HEK293 (cell line): ENCODE results near the gene RAB22A.

Source experiments
- CTCF ChIP-seq: fragments of 450-650 bp; formaldehyde crosslinking; IDR thresholded peaks from 2 replicates; pipeline ENCODE4 v1.5.1; 2016; ENCODE audit warnings: missing biosample characterization, missing genetic modification characterization
- ZFP37 ChIP-seq: fragments of 450-650 bp; formaldehyde crosslinking; IDR thresholded peaks from 2 replicates; pipeline ENCODE4 v1.5.1; 2016; ENCODE audit warnings: missing biosample characterization, missing genetic modification characterization
- ZNF148 ChIP-seq: fragments of 450-650 bp; formaldehyde crosslinking; IDR thresholded peaks from 2 replicates; pipeline ENCODE4 v1.5.0; 2017; ENCODE audit warnings: missing biosample characterization, missing genetic modification characterization, borderline replicate concordance
- ZNF274 ChIP-seq, 2 experiments: fragments of 200-500 bp in 1 of 2; fragments of 450-650 bp in 1 of 2; sonication (Bioruptor generic) in 1 of 2; formaldehyde crosslinking in 1 of 2; IDR thresholded peaks; 2 replicates each; pipeline versions ENCODE4 v1.5.1 to v1.6.1; 2014 to 2016; ENCODE audit warnings: borderline replicate concordance in 1 of 2, inconsistent platforms in 1 of 2, low read length in 1 of 2, missing biosample characterization in 1 of 2, missing genetic modification characterization in 1 of 2
- ZNF302 ChIP-seq: fragments of 450-650 bp; formaldehyde crosslinking; IDR thresholded peaks from 2 replicates; pipeline ENCODE4 v1.5.1; 2016; ENCODE audit warnings: missing biosample characterization, missing genetic modification characterization, low read depth
- ZNF311 ChIP-seq: fragments of 450-650 bp; formaldehyde crosslinking; IDR thresholded peaks from 2 replicates; pipeline ENCODE4 v1.5.1; 2017; ENCODE audit warnings: missing biosample characterization, missing genetic modification characterization, borderline replicate concordance
- ZNF513 ChIP-seq: fragments of 450-650 bp; IDR thresholded peaks from 2 replicates; pipeline ENCODE4 v1.5.1; 2018; ENCODE audit warnings: missing biosample characterization, missing genetic modification characterization
- ZNF530 ChIP-seq: fragments of 450-650 bp; formaldehyde crosslinking; IDR thresholded peaks from 2 replicates; pipeline ENCODE4 v1.5.1; 2016; ENCODE audit warnings: low read depth, missing biosample characterization, missing genetic modification characterization
- ZNF629 ChIP-seq: fragments of 450-650 bp; formaldehyde crosslinking; IDR thresholded peaks from 2 replicates; pipeline ENCODE4 v1.5.1; 2017; ENCODE audit warnings: missing biosample characterization, missing genetic modification characterization
- ZSCAN4 ChIP-seq: fragments of 450-650 bp; formaldehyde crosslinking; IDR thresholded peaks from 2 replicates; pipeline ENCODE4 v1.5.1; 2017; ENCODE audit warnings: missing biosample characterization, missing genetic modification characterization
- TF ChIP-seq, protein P1 (sequence below): IDR thresholded peaks from 2 replicates; pipeline ENCODE4 v1.6.1; 2011; ENCODE audit warnings: mild to moderate bottlenecking, low read depth, low read length, borderline replicate concordance
- TF ChIP-seq, protein P2 (sequence below): fragments of 450-650 bp; formaldehyde crosslinking; IDR thresholded peaks from 2 replicates; pipeline ENCODE4 v1.5.1; 2016; ENCODE audit warnings: missing biosample characterization, missing genetic modification characterization

DNA sequence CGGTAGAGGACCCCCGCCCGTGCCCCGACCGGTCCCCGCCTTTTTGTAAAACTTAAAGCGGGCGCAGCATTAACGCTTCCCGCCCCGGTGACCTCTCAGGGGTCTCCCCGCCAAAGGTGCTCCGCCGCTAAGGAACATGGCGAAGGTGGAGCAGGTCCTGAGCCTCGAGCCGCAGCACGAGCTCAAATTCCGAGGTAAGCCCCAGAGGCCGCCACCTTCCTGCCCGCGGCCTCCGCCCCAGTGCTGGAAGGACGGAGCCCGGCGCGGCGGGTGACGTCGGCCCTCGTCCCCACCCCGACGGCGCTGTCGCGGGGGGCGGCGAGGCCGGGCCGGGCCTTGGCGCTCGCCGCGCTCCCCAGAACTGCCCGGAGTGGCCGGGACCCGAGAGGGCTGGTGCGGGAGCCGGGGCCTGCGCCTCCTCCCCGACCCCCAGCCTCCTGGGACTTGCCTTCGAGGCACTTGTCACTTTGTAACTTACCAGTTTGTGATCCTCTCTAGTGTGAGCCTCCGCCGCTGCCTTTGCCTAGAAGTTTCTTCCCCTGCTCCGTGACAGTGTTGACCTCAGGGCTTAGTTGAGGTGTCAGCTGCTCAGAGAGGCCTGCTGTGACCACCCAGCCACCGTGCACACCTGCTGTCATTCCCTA, 79.9 kb downstream of the RAB22A start:
- TF ChIP-seq CTCF (tag by site-specific recombination) (no peak), ZNF530 (tag by site-specific recombination) (no peak), ZNF148 (tag by site-specific recombination) (no peak), ZNF274 (IDR thresholded peaks at IDR 0.05; ENCODE audit: low read length) (no peak), ZNF274 (tag by site-specific recombination; IDR thresholded peaks at IDR 0.05; ENCODE audit: borderline replicate concordance) (no peak), ZSCAN4 (tag by site-specific recombination) (no peak), ZNF302 (no peak), ZNF629 (tag by site-specific recombination) (no peak), ZNF311 (no peak), ZNF513 (tag by site-specific recombination) (no peak), ZFP37 (tag by site-specific recombination) (no peak)
- TF ChIP-seq, protein P1, sequence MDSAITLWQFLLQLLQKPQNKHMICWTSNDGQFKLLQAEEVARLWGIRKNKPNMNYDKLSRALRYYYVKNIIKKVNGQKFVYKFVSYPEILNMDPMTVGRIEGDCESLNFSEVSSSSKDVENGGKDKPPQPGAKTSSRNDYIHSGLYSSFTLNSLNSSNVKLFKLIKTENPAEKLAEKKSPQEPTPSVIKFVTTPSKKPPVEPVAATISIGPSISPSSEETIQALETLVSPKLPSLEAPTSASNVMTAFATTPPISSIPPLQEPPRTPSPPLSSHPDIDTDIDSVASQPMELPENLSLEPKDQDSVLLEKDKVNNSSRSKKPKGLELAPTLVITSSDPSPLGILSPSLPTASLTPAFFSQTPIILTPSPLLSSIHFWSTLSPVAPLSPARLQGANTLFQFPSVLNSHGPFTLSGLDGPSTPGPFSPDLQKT: no peak
- TF ChIP-seq, protein P2, sequence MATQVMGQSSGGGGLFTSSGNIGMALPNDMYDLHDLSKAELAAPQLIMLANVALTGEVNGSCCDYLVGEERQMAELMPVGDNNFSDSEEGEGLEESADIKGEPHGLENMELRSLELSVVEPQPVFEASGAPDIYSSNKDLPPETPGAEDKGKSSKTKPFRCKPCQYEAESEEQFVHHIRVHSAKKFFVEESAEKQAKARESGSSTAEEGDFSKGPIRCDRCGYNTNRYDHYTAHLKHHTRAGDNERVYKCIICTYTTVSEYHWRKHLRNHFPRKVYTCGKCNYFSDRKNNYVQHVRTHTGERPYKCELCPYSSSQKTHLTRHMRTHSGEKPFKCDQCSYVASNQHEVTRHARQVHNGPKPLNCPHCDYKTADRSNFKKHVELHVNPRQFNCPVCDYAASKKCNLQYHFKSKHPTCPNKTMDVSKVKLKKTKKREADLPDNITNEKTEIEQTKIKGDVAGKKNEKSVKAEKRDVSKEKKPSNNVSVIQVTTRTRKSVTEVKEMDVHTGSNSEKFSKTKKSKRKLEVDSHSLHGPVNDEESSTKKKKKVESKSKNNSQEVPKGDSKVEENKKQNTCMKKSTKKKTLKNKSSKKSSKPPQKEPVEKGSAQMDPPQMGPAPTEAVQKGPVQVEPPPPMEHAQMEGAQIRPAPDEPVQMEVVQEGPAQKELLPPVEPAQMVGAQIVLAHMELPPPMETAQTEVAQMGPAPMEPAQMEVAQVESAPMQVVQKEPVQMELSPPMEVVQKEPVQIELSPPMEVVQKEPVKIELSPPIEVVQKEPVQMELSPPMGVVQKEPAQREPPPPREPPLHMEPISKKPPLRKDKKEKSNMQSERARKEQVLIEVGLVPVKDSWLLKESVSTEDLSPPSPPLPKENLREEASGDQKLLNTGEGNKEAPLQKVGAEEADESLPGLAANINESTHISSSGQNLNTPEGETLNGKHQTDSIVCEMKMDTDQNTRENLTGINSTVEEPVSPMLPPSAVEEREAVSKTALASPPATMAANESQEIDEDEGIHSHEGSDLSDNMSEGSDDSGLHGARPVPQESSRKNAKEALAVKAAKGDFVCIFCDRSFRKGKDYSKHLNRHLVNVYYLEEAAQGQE (tag by site-specific recombination): no peak
